A549 (cell line): Measurements from ENCODE around the gene CTNNBIP1.

Experiments
- BCL3 ChIP-seq: fragments of >200 bp; sonication (Bioruptor Twin); formaldehyde crosslinking; IDR thresholded peaks from 3 replicates; pipeline ENCODE4 v1.6.1; 2016
- BHLHE40 ChIP-seq: IDR thresholded peaks from 2 replicates; pipeline ENCODE4 v1.6.1; 2012; ENCODE audit warnings: low read depth, low read length, inconsistent platforms
- CBX8 ChIP-seq: fragments of 200-600 bp; sonication (generic); IDR thresholded peaks from 2 replicates; pipeline ENCODE4 v1.6.1; 2016
- CEBPB ChIP-seq, 2 experiments: fragments of >200 bp in 1 of 2; sonication (Bioruptor Twin) in 1 of 2; formaldehyde crosslinking in 1 of 2; IDR thresholded peaks; 2 replicates each; pipeline ENCODE4 v1.6.1; 2012 to 2016
- CHD4 ChIP-seq: fragments of 200-600 bp; sonication (generic); IDR thresholded peaks from 2 replicates; pipeline ENCODE4 v1.6.1; 2016; ENCODE audit warnings: antibody characterized with exemption, mild to moderate bottlenecking, borderline replicate concordance
- CTCF ChIP-seq: fragments of >200 bp; sonication (Bioruptor Twin); formaldehyde crosslinking; IDR thresholded peaks from 3 replicates; pipeline ENCODE4 v1.5.1; 2016
- EP300 ChIP-seq, 2 experiments: fragments of >200 bp; sonication (Bioruptor Twin); formaldehyde crosslinking; IDR thresholded peaks; 2 replicates in 1 of 2; 3 replicates in 1 of 2; pipeline ENCODE4 v1.6.1; 2016 to 2017
- HOXB5 ChIP-seq: fragments of 250-450 bp; sonication (Bioruptor Pico); IDR thresholded peaks from 2 replicates; pipeline ENCODE4 v1.5.0; 2020; ENCODE audit warnings: mild to moderate bottlenecking, moderate library complexity
- MAFK ChIP-seq: fragments of 450-650 bp; IDR thresholded peaks from 2 replicates; pipeline ENCODE4 v1.6.1; 2014; ENCODE audit not compliant: partially characterized antibody
- MAX ChIP-seq: IDR thresholded peaks from 2 replicates; pipeline ENCODE4 v1.6.1; 2012
- POLR2A ChIP-seq: IDR thresholded peaks from 2 replicates; pipeline ENCODE4 v1.6.1; 2012; ENCODE audit warnings: mild to moderate bottlenecking, low read length
- RAD21 ChIP-seq, 2 experiments: fragments of >200 bp in 1 of 2; sonication (Bioruptor Twin) in 1 of 2; formaldehyde crosslinking in 1 of 2; IDR thresholded peaks in 1 of 2; conservative IDR thresholded peaks in 1 of 2; 2 replicates in 1 of 2; 3 replicates in 1 of 2; pipeline ENCODE4 v1.6.1; 2012 to 2018; ENCODE audit warnings: inconsistent platforms in 1 of 2
- REST ChIP-seq: fragments of 200-600 bp; sonication (generic); IDR thresholded peaks from 2 replicates; pipeline ENCODE4 v1.6.1; 2016; ENCODE audit warnings: antibody characterized with exemption, mild to moderate bottlenecking, moderate library complexity

GRCh38 chr1:9905010-9905409, 5.1 kb downstream of the CTNNBIP1 start:
- TF ChIP-seq CTCF (no peak), CHD4 (no peak), RAD21 (conservative IDR thresholded peaks at IDR 0.05 in 1 of 2, IDR thresholded peaks at IDR 0.05 in 1 of 2) (no peak), MAX (no peak), CBX8 (no peak), EP300 (IDR thresholded peaks at IDR 0.05) (no peak), REST (no peak), CEBPB (IDR thresholded peaks at IDR 0.05) (no peak), BHLHE40 (no peak), MAFK (no peak), POLR2A (no peak), HOXB5 (no peak), BCL3 (no peak)
